Gastroesophageal sphincter (tissue), 4 donors: ENCODE data around the gene UBA6. TPM values are rescaled to one million over a fixed set of nuclear protein-coding genes. Genes with fewer than 3 reads are reported as not detected.

Experiments
- ATAC-seq: fragments of 150-250 bp; one replicate; pipeline ENCODE4 v1.9.1; 2016; ENCODE audit warnings: mild to moderate bottlenecking, moderate library complexity
- H3K27ac ChIP-seq, 4 donors: fragments of 200-600 bp; sonication (generic) in 3 of 4; 1 replicate in 3 of 4; 2 replicates in 1 of 4; pipeline ENCODE4 v1.5.1; 2016 to 2019
- H3K27me3 ChIP-seq: fragments of 200-600 bp; sonication (generic); one replicate; pipeline ENCODE4 v1.5.1; 2019
- H3K36me3 ChIP-seq, 2 donors: fragments of 200-600 bp; sonication (generic); one replicate each; pipeline ENCODE4 v1.5.1; 2019; ENCODE audit warnings: control low read depth in 1 of 2
- H3K4me1 ChIP-seq, 3 donors: fragments of 200-600 bp; sonication (generic); 1 replicate in 2 of 3; 2 replicates in 1 of 3; pipeline ENCODE4 v1.5.1; 2016 to 2019; ENCODE audit warnings: control low read depth in 2 of 3
- H3K4me3 ChIP-seq, 2 donors: fragments of 200-600 bp; sonication (generic); one replicate each; pipeline ENCODE4 v1.5.1; 2019; ENCODE audit warnings: mild to moderate bottlenecking in 1 of 2, moderate library complexity in 1 of 2
- H3K9me3 ChIP-seq, 3 donors: fragments of 200-600 bp; sonication (generic); one replicate each; pipeline ENCODE4 v1.5.1; 2017 to 2019; ENCODE audit warnings: control low read depth in 2 of 3
- CTCF ChIP-seq, 4 experiments: fragments of 200-600 bp in 2 of 4; fragments of 450-650 bp in 2 of 4; sonication (generic) in 1 of 4; IDR thresholded peaks; one replicate each; pipeline ENCODE4 v1.5.1; 2017 to 2019; ENCODE audit warnings: antibody characterized with exemption in 4 of 4, mild to moderate bottlenecking in 2 of 4, moderate library complexity in 2 of 4
- EP300 ChIP-seq: sonication (generic); formaldehyde crosslinking; IDR thresholded peaks from one replicate; pipeline ENCODE4 v1.6.1; 2017; ENCODE audit warnings: antibody characterized with exemption, mild to moderate bottlenecking
- POLR2A ChIP-seq, 2 donors: fragments of 450-650 bp; IDR thresholded peaks; one replicate each; pipeline ENCODE4 v1.6.1; 2017; ENCODE audit warnings: antibody characterized with exemption in 2 of 2, mild to moderate bottlenecking in 2 of 2, moderate library complexity in 1 of 2
- POLR2AphosphoS5 ChIP-seq: sonication (generic); formaldehyde crosslinking; IDR thresholded peaks from one replicate; pipeline ENCODE4 v1.6.1; 2017; ENCODE audit warnings: antibody characterized with exemption
- WGBS, 2 donors: methylation state at CpG; one replicate each; pipeline ENCODE4 v1.1.5; 2018; ENCODE audit warnings: low coverage in 1 of 2; 5-methylcytosine and 5-hydroxymethylcytosine counted together
- total RNA-seq, 4 donors: library from RNA; depleted of rRNA; stranded (reverse); fragments of >200 nt; gene quantifications; one replicate each; pipeline ENCODE4 v1.1.0, GENCODE V29; 2016

The UBA6 gene
- total RNA-seq, 4 donors from 2014 or later: 29.9 to 87.6 (median 46.7) TPM

GRCh38 chr4:67593741-67594175 lies 107.2 kb downstream of the UBA6 start:
- H3K4me1 ChIP-seq: no peaks in the 10 kb centered on the region
- no peaks in the 10 kb centered on the region for H3K9me3 ChIP-seq
- no peak overlapping the region for H3K4me3 ChIP-seq
- no peaks in the 10 kb centered on the region for H3K36me3 ChIP-seq
- ATAC-seq: peak; percentile 74
- TF ChIP-seq CTCF (IDR thresholded peaks at IDR 0.05): no peak
- TF ChIP-seq POLR2AphosphoS5: no peak
- H3K27me3 ChIP-seq: no peaks in the 10 kb centered on the region
- WGBS, 2 donors: 39 to 58% methylated on average over 2 of the region's 2 CpGs
- no peak overlapping the region for H3K27ac ChIP-seq

- no peak for TF ChIP-seq POLR2A (IDR thresholded peaks at IDR 0.05)
- Histone ChIP-seq H3K4me1 (no peaks in the 10 kb centered on the region), H3K9me3 (no peaks in the 10 kb centered on the region), H3K27ac (no peak overlapping the region), H3K4me3 (no peak overlapping the region), H3K36me3 (no peaks in the 10 kb centered on the region), H3K27me3 (no peaks in the 10 kb centered on the region)
- 65 to 75% methylated on average over 2 to 3 of the region's 3 CpGs for WGBS, 2 donors
- no peak for ATAC-seq
These were observed 113.8 kb downstream of the UBA6 start for GRCh38 chr4:67587156-67587555.

- TF ChIP-seq POLR2AphosphoS5 (no peak), POLR2A (IDR thresholded peaks at IDR 0.05) (no peak), EP300 (no peak), CTCF (IDR thresholded peaks at IDR 0.05) (no peak)
These were observed 116.5 kb downstream of the UBA6 start for GRCh38 chr4:67584496-67584895.

GRCh38 chr4:67581913-67582312 lies 119.0 kb downstream of the UBA6 start:
- no peak for ATAC-seq
- 50% methylated on average over 2 of the region's 2 CpGs for WGBS, 2 donors
- Histone ChIP-seq H3K9me3 (no peaks in the 10 kb centered on the region), H3K27ac (no peak overlapping the region), H3K4me3 (no peak overlapping the region), H3K27me3 (no peaks in the 10 kb centered on the region), H3K4me1 (no peaks in the 10 kb centered on the region), H3K36me3 (no peaks in the 10 kb centered on the region)
- TF ChIP-seq EP300 (no peak), CTCF (IDR thresholded peaks at IDR 0.05) (no peak), POLR2A (IDR thresholded peaks at IDR 0.05) (no peak), POLR2AphosphoS5 (no peak)

More at GRCh38 chr4:67584496-67584895, 116.5 kb downstream of the UBA6 start:
- no peak for ATAC-seq
- no peaks in the 10 kb centered on the region for H3K36me3 ChIP-seq
- H3K27ac ChIP-seq: no peak overlapping the region
- no peaks in the 10 kb centered on the region for H3K4me1 ChIP-seq
- H3K9me3 ChIP-seq: no peaks in the 10 kb centered on the region
- no peak overlapping the region for H3K4me3 ChIP-seq
- H3K27me3 ChIP-seq: no peaks in the 10 kb centered on the region

GRCh38 chr4:67581208-67581857 lies 119.6 kb downstream of the UBA6 start:
- no peaks in the 10 kb centered on the region for H3K36me3 ChIP-seq
- H3K27ac ChIP-seq: no peak overlapping the region
- H3K4me3 ChIP-seq: no peak overlapping the region
- H3K27me3 ChIP-seq: no peaks in the 10 kb centered on the region
- ATAC-seq: no peak
- TF ChIP-seq POLR2AphosphoS5: no peak
- no peak for TF ChIP-seq EP300
- no peak for TF ChIP-seq CTCF (IDR thresholded peaks at IDR 0.05)
- TF ChIP-seq POLR2A (IDR thresholded peaks at IDR 0.05): no peak
- 61 to 79% methylated on average over 6 to 8 of the region's 8 CpGs for WGBS, 2 donors
- H3K9me3 ChIP-seq: no peaks in the 10 kb centered on the region
- no peaks in the 10 kb centered on the region for H3K4me1 ChIP-seq
